IMR-90 (cell line): ENCODE results near the gene MTG1. TPM values are rescaled to one million over a fixed set of nuclear protein-coding genes. Genes with fewer than 3 reads are reported as not detected.

ENCODE experiments used
- ATAC-seq: fragments of 200-7000 bp; cut with Tn5 transposase; 2 replicates; pipeline ENCODE4 v1.9.1; 2020; ENCODE audit warnings: low read depth, mild to moderate bottlenecking, moderate library complexity
- BruUV-seq: library from RNA; stranded (reverse); fragments of 400-500 nt; replicated peaks from 2 replicates; lab custom pipeline; 2021; lab: Mats Ljungman, UMichigan
- CTCF ChIA-PET: fragments of 300-600 bp; formaldehyde crosslinking; extraction: SDS; loops from one replicate; lab custom pipeline; 2021; ENCODE audit warnings: antibody characterized with exemption; lab: Yijun Ruan, JAX
- POLR2A ChIA-PET: fragments of 300-600 bp; sonication (Branson Sonifier 250); formaldehyde crosslinking; loops from one replicate; lab custom pipeline; 2022; ENCODE audit warnings: antibody characterized with exemption; ENCODE audit not compliant: unreplicated experiment; lab: Charles Lee
- DNase-seq: peaks from one replicate; pipeline ENCODE4 v3.0.0; 2013
- H2AFZ ChIP-seq: replicated peaks from 2 replicates; pipeline ENCODE3; 2013; ENCODE audit warnings: low read length, mild to moderate bottlenecking; ENCODE audit not compliant: poor library complexity
- H2AK5ac ChIP-seq: 2 replicates; pipeline ENCODE4 v1.6.1; 2013; ENCODE audit warnings: low read depth, low read length, inconsistent platforms
- H2AK9ac ChIP-seq: replicated peaks from 2 replicates; pipeline ENCODE3; 2013; ENCODE audit warnings: mild to moderate bottlenecking, low read depth, low read length, moderate library complexity; ENCODE audit not compliant: poor library complexity
- H2BK120ac ChIP-seq: 2 replicates; pipeline ENCODE4 v1.6.1; 2013; ENCODE audit warnings: low read depth, low read length, inconsistent platforms
- H2BK15ac ChIP-seq: 3 replicates; pipeline ENCODE4 v1.6.1; 2013; ENCODE audit warnings: low read depth, low read length, inconsistent platforms
- H2BK20ac ChIP-seq: 2 replicates; pipeline ENCODE4 v1.6.1; 2013; ENCODE audit warnings: low read depth, mild to moderate bottlenecking, inconsistent platforms, low read length, moderate library complexity
- H2BK5ac ChIP-seq: 2 replicates; pipeline ENCODE4 v1.6.1; 2013; ENCODE audit warnings: mild to moderate bottlenecking, low read depth, low read length, inconsistent platforms; ENCODE audit not compliant: poor library complexity, severe bottlenecking
- H3K14ac ChIP-seq: replicated peaks from 2 replicates; pipeline ENCODE4 v1.6.1; 2013; ENCODE audit warnings: low read depth, low read length, inconsistent platforms
- H3K18ac ChIP-seq: 2 replicates; pipeline ENCODE4 v1.6.1; 2013; ENCODE audit warnings: low read depth, low read length, control low read depth
- H3K23ac ChIP-seq: 2 replicates; pipeline ENCODE4 v1.6.1; 2013; ENCODE audit warnings: low read depth, low read length, inconsistent platforms
- H3K27ac ChIP-seq: 2 replicates; pipeline ENCODE4 v1.5.1; 2013; ENCODE audit warnings: mild to moderate bottlenecking, control low read depth, low read length; ENCODE audit not compliant: insufficient read depth
- H3K27me3 ChIP-seq: 2 replicates; pipeline ENCODE4 v1.6.1; 2013; ENCODE audit warnings: low read length; ENCODE audit not compliant: control insufficient read depth, insufficient read depth
- H3K36me3 ChIP-seq: 2 replicates; pipeline ENCODE4 v1.6.1; 2013; ENCODE audit warnings: low read length, mixed read lengths; ENCODE audit not compliant: control insufficient read depth, insufficient read depth
- H3K4ac ChIP-seq: 2 replicates; pipeline ENCODE4 v1.6.1; 2013; ENCODE audit warnings: low read depth, low read length, inconsistent platforms
- H3K4me1 ChIP-seq: 2 replicates; pipeline ENCODE4 v1.6.1; 2013; ENCODE audit warnings: low read length, mixed read lengths; ENCODE audit not compliant: control insufficient read depth, insufficient read depth
- H3K4me2 ChIP-seq: 2 replicates; pipeline ENCODE4 v1.6.1; 2013; ENCODE audit warnings: low read depth, mild to moderate bottlenecking, control low read depth, low read length, moderate library complexity
- H3K4me3 ChIP-seq: 2 replicates; pipeline ENCODE4 v1.5.1; 2013; ENCODE audit warnings: low read depth, mild to moderate bottlenecking, control low read depth, low read length, moderate library complexity; ENCODE audit not compliant: insufficient read depth
- H3K56ac ChIP-seq: 2 replicates; pipeline ENCODE4 v1.6.1; 2013; ENCODE audit warnings: low read length, inconsistent platforms; ENCODE audit not compliant: insufficient read depth; ENCODE audit errors: extremely low read depth
- H3K79me1 ChIP-seq, 2 experiments: 2 replicates each; pipeline ENCODE4 v1.6.1; 2013; ENCODE audit warnings: low read length in 2 of 2, inconsistent platforms in 1 of 2, low read depth in 1 of 2
- H3K9ac ChIP-seq: 2 replicates; pipeline ENCODE4 v1.6.1; 2013; ENCODE audit warnings: low read depth, low read length, control low read depth
- H3K9me1 ChIP-seq: 2 replicates; pipeline ENCODE4 v1.6.1; 2013; ENCODE audit warnings: low read length, inconsistent platforms; ENCODE audit not compliant: insufficient read depth
- H3K9me3 ChIP-seq: 2 replicates; pipeline ENCODE4 v1.6.1; 2013; ENCODE audit warnings: low read length; ENCODE audit not compliant: control insufficient read depth, insufficient read depth
- H4K20me1 ChIP-seq: 2 replicates; pipeline ENCODE4 v1.6.1; 2013; ENCODE audit warnings: low read length, inconsistent platforms; ENCODE audit not compliant: insufficient read depth
- H4K5ac ChIP-seq: 2 replicates; pipeline ENCODE4 v1.6.1; 2013; ENCODE audit warnings: mild to moderate bottlenecking, low read depth, low read length, control low read depth
- H4K8ac ChIP-seq, 2 experiments: 2 replicates each; pipeline ENCODE4 v1.6.1; 2013; ENCODE audit warnings: low read depth in 2 of 2, low read length in 2 of 2, control low read depth in 1 of 2, inconsistent platforms in 1 of 2
- H4K91ac ChIP-seq: 2 replicates; pipeline ENCODE4 v1.6.1; 2013; ENCODE audit warnings: low read depth, low read length, inconsistent platforms; ENCODE audit not compliant: insufficient read depth
- CEBPB ChIP-seq: IDR thresholded peaks from 2 replicates; pipeline ENCODE4 v1.6.1; 2012; ENCODE audit warnings: low read depth, low read length, improper control_type of control experiment
- CTCF ChIP-seq: conservative IDR thresholded peaks from 2 replicates; pipeline ENCODE4 v1.5.1; 2012; ENCODE audit warnings: mild to moderate bottlenecking, low read depth, low read length, improper control_type of control experiment
- MAZ ChIP-seq: IDR thresholded peaks from 2 replicates; pipeline ENCODE4 v1.6.1; 2012; ENCODE audit warnings: low read depth, mild to moderate bottlenecking, low read length, improper control_type of control experiment, moderate library complexity, borderline replicate concordance
- RAD21 ChIP-seq: IDR thresholded peaks from 2 replicates; pipeline ENCODE4 v1.6.1; 2012; ENCODE audit warnings: low read length, improper control_type of control experiment
- RCOR1 ChIP-seq: IDR thresholded peaks from 2 replicates; pipeline ENCODE4 v1.6.1; 2012; ENCODE audit warnings: mild to moderate bottlenecking, low read length, improper control_type of control experiment; ENCODE audit not compliant: insufficient replicate concordance
- RFX5 ChIP-seq: IDR thresholded peaks from 2 replicates; pipeline ENCODE4 v1.8.0; 2012; ENCODE audit warnings: low read depth, mild to moderate bottlenecking, low read length, moderate library complexity
- SMC3 ChIP-seq: fragments of 150-350 bp; IDR thresholded peaks from 2 replicates; pipeline ENCODE4 v1.6.1; 2016; ENCODE audit warnings: low read depth, mild to moderate bottlenecking, antibody characterized with exemption, low read length, moderate library complexity
- WGBS, 2 experiments: methylation state at CpG; one replicate each; pipeline versions ENCODE4 v1.1.5 to v1.1.7; 2013; ENCODE audit warnings: missing lambda C conversion rate in 2 of 2; ENCODE audit not compliant: insufficient read length in 1 of 2; ENCODE audit errors: extremely low coverage in 2 of 2; 5-methylcytosine and 5-hydroxymethylcytosine counted together
- dilution Hi-C: fragments of 300-500 bp; cut with HindIII; formaldehyde crosslinking; loops from one replicate; pipeline ENCODE4 v1.14.3; 2018; ENCODE audit warnings: low sequenced_read_pairs; ENCODE audit not compliant: unreplicated experiment
- in situ Hi-C: fragments of 300-500 bp; cut with MboI; formaldehyde crosslinking; loops from 3 replicates; pipeline ENCODE4 v1.14.3; 2019; ENCODE audit warnings: low sequenced_read_pairs, inconsistent platforms, mixed read lengths
- intact Hi-C: fragments of 100-400 bp; cut with micrococcal nuclease; formaldehyde crosslinking; loops from 2 replicates; pipeline ENCODE4 v1.10.0; 2022
- polyA plus RNA-seq, 3 experiments: library from polyadenylated mRNA; depleted of rRNA; stranded (reverse); fragments of >200 nt; gene quantifications; 2 replicates each; pipeline ENCODE4 v1.2.3, GENCODE V29; 2012; ENCODE audit warnings: low replicate concordance in 1 of 3
- total RNA-seq: library from RNA; depleted of rRNA; stranded (reverse); fragments of >200 nt; gene quantifications from 2 replicates; pipeline ENCODE4 v1.2.3, GENCODE V29; 2012

MTG1 gene
- total and polyA plus RNA-seq, 2 of the 4 experiments (the other 2 are of a cell fraction) = 38.5 to 64.8 TPM

GRCh38 chr10:133461027-133461426 lies 67.1 kb downstream of the MTG1 start:
- ATAC-seq (no peak), DNase-seq (no peak)
- H3K9me3 ChIP-seq = no peaks in the 10 kb centered on the region
- H2BK5ac ChIP-seq = no peak overlapping the region
- no peak overlapping the region for H2AK9ac ChIP-seq
- intact Hi-C loops (no loop called here), dilution Hi-C loops (no loop called here), in situ Hi-C loops (no loop called here)
- no TSS peak for BruUV-seq
- H3K36me3 ChIP-seq = no peaks in the 10 kb centered on the region
- WGBS, 2 experiments = no CpG with 5 or more reads among the region's 7 CpGs
- no peak overlapping the region for H3K27ac ChIP-seq
- no peak overlapping the region for H4K91ac ChIP-seq
- no peaks in the 10 kb centered on the region for H3K27me3 ChIP-seq
- no peak overlapping the region for H3K14ac ChIP-seq
- H3K9me1 ChIP-seq = no peaks in the 10 kb centered on the region
- H3K18ac ChIP-seq = no peak overlapping the region
- no peak overlapping the region for H3K4me2 ChIP-seq
- no peak overlapping the region for H3K23ac ChIP-seq
- TF ChIP-seq RAD21 (no peak), RCOR1 (no peak), MAZ (no peak), RFX5 (no peak), CEBPB (no peak), CTCF (no peak), SMC3 (no peak)
- H3K4me3 ChIP-seq = no peak overlapping the region
- H3K4ac ChIP-seq = no peak overlapping the region
- ChIA-PET CTCF (no interaction called here), POLR2A (no interaction called here)
- H4K8ac ChIP-seq = no peak overlapping the region
- no peak overlapping the region for H3K9ac ChIP-seq
- no peak overlapping the region for H2AK5ac ChIP-seq
- no peak overlapping the region for H2BK20ac ChIP-seq
- no peak overlapping the region for H2BK120ac ChIP-seq
- no peak overlapping the region for H2BK15ac ChIP-seq
- no peaks in the 10 kb centered on the region for H3K4me1 ChIP-seq
- H4K5ac ChIP-seq = no peak overlapping the region
- H3K79me1 ChIP-seq = no peaks in the 10 kb centered on the region
- no peak overlapping the region for H2AFZ ChIP-seq
- H3K56ac ChIP-seq = no peak overlapping the region
- H4K20me1 ChIP-seq = no peaks in the 10 kb centered on the region
